GM18508 (cell line): ENCODE measurements around the gene CAPS.

Experiments used
- ATAC-seq: cut with Tn5 transposase; IDR thresholded peaks from one replicate; pipeline ENCODE4 v1.9.1; 2021; ENCODE audit warnings: moderate number of reproducible peaks; ENCODE audit not compliant: insufficient read depth, unreplicated experiment

CAPS gene

DNA sequence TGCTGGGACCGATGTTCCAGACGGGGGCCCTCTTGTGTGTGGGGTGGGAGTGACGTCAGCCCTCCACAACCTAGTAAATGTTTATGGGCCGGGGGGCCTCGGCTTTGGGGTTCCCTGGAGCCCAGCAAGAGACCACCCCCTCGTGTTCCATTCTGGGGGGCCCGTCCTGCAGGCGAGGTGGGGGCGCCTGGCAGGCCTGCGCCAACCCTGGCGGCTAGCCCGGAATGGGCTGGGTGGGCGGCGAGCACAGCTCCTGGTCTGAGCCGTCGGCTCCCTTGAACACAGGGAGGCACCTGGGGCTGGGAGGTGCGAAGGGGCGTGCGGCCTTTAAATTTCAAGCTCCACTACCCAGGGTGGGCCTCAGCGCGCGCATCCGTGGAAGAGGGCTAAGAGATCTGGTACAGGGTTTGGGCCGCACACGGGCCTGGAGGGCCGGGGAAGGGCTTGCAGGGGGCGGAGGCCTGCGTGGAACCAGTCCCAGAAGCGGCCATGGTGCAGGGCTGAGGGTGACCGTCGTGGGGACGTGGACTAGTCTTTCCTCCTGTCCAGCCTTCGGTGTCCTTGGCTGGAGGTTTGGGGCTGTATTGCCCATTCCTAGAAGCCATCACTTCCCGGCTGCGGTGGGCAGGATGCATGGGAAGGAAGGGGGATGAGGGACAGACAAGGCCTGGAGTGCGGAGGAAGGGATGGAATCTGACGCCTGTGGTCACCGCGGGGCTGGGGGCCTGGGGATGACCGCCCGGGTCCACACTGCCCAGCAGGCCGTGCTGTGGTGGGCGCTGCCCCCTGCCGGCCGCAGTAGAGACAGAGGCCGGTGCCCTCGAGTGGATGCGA is 21.9 kb upstream of the CAPS start:
- no peak for ATAC-seq

DNA sequence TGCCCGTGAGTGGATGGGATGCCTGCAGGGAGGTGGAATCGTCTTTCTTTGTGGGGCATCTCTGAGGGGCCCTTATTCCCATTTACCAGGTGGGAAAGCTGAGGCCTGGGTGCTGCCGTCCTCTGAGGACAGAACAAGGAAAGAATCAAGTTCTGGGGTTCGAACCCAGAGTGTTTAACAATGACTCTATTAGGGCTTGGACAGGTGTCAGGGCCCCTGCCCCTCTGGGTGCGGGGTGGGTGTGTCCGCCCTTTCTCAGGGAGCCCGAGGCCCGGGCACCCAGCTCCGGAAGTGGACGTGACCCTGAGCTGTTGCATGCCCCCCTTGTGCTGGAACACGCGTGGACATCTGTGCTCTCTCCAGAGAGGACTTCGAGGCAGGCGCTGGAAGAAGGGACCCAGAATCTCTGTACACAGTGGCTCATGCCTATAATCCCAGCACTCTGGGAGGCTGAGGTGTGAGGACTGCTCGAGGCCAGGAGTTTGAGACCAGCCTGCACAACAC is 21.2 kb upstream of the CAPS start:
- no peak for ATAC-seq

DNA sequence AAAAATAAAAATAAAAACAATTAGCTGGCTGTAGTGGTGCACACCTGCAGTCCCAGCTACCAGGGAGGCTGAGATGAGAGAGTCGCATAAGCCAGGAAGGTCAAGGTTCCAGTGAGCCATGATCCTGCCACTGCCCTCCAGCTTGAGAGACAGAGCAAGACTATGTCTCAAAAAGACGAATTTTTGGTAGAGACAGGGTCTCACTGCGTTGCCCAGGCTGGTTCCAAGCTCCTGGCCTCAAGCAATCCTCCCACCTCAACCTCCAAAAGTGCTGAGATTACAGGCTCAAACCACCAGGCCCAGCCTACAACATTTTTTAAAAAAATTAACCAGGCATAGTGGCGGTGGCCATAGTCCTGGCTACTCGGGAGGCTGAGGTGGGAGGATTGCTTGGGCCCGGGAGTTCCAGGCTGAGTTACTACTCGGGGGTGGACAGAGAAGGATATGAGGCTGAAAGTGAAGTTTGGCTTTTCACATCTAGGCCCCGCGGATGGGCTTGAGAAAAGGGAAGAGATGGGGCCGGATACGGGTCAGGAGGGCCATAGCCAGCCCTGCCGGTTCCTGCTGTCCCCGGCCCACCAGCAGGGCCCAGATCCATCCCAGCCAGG is 20.7 kb upstream of the CAPS start:
- no peak for ATAC-seq

DNA sequence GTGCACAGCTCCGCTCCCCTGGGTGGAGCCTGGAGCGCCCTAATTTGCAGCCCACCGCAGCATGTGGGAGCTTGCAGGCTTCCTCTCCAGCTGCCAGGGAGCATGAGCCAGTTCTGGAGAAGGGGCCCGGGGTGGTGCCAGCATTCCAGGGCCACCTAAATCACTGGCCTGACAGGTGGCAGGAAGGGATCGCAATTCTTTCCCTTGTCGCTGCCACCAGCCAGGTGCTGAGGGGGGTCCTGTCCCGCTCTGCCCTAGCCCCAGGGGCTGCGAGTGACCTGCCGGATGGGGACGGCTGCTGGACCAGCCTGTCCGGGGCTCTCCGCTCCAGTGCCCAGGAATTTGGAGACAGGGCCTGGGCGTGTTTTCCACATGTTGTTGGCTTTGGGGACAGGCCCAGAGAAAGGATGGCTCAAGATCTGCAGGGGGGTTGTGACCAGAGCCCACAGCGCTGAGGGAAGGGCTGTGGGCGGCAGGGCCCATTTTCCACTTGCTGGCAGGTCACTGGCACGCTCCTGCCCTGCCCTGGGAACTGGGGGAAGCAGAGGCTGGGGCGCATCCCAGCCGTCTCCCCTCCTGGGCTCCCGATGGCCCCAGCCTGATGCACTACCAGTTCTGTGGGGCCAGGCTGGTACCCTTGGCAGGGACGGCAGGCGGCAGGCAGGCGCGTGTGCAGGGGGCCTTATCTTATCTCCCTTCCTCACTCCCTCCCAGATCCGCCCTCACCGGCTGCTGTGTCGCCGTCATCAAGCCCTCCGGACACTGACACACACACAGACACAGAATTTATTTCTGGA is 19.9 kb upstream of the CAPS start:
- no peak for ATAC-seq

DNA sequence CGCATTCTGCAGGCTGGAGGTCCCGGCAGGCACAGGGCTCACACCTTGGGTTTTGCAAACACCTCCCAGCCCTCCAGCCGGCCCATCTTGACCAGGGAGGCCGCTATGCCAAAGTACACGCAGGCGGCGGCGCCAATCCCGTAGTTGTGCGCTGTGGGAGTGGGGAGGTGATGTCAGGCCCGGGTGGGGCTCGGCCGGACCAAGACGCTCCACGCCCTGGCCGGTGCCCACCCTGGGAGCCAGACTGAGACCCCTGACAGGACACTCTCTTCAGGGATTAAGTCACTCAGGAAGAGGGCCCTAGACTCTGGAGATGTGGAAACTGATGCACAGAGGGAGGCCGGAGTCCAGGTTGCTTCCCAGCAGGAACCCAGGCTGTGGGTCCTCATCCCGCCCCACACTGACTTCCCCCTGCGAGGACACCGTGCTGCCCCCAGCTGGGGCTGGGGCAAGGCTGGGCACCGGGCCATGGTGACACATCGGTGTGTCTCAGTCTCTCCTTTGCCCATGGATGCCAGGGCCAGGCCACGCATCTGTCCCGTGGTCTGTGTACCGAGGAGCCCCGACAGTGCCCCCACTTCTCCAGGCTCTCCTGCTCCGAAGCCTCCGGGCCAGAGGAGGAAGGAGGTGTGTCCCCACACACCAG is 19.2 kb upstream of the CAPS start:
- ATAC-seq = no peak

DNA sequence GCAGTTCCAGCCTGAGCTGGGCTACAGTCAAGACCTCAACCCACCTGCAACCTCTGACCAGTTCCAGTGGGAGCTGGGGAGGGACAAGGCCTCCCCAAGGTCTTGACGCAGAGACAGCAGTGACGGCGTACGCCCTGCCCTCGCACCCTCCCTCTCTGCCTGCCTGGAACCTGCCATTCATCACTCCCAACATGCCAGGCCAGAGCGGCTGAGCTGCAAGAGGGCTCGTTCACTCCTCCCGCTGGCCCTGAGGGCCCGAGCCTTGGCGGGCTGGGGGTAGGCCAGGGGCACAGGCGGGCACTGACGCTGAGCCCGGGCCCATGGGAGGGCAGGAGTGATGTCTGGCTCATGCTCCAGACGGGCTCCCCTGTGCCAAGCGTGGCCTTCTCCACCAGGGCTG is 18.6 kb upstream of the CAPS start:
- ATAC-seq = no peak

DNA sequence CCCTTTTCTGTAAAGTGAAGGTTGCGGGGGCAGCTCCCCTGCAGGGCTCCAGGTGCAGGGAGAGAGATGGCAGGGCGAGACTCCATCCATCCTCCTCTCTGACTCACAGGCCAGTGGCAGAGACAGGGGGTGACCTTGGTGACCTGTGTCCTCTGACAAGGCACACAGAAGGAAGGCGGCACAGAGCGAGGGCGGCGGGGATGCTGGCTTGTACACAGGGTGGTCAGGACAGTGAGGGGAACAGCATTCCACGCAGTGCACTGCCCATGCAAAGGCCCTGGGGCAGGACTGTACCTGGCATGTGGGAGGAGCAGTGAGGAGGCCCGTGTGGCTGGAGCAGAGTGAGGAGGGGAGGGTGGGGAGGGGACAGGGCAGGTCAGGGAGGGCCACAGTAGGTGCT is 18.2 kb upstream of the CAPS start:
- no peak for ATAC-seq

DNA sequence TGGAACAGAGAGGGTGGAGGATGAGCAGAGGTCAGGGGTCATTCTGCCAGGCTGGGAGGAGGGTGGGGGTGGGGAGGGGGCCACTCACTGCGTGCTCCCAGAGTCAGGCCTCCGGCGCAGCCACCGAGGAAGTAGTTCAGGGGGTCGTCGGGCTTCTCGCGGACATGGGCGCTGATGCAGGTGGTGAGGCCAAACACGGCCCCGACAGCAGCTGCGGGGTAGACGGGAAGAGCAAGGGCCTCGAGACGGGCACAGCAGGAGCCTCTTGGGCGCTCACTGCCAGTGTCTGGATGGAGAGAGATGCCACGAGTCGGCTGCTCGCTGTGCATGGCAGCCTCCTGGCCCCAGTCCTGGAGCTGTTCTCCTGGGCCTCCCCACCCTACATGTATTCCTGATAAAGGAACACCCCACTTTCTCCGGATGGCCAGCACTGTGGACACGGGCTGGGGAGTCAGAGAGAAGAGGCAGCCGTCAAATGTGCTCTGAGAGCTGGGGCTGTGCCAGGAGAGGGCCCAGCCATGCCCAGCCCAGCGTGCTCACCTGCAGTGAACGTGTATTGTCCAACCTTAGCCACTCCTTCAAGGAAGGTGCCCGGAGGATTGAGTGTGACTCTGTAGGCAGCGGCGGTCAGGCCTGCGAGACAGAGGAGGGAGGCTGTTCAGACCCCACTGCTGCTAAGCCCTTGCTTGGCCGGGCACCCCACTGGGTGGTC is 17.5 kb upstream of the CAPS start:
- ATAC-seq = no peak

DNA sequence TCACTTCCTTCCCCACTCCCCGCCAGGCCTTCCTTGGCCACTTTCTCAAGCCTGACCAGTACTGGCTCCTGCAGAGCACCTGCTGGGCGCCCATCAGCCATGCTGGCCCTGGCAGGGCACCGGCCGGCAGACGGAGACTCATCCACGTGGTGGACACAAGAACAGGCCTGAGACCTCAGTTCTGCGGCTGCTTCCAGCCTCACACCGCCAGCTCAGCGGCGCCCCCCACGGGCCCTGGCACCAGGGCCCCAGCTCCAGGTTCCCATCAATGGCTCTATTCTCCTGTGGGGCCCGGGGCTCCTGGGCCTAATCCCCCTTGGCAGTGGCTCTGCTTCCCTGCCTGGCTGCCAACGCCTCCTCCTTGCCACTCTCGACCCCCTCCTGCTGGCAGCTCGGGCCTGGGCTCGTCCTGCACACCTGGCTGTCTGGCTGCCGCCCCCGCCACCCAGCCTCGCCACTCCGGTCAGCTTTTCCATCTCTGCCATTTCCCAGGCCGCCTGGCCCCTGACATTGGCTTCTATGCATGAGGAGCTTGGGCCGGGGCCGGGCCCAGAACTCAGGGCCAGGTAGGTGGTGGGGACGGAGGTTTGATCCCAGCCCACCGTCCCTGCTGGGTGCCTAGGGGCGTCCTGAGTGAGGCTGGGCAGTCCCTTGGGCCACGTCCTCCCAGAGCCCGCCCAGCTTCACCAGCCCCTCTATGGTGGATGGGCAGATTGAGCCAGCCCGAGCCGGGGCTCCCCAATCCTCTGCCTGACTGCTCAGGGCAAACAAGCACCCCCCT is 16.7 kb upstream of the CAPS start:
- ATAC-seq = no peak

DNA sequence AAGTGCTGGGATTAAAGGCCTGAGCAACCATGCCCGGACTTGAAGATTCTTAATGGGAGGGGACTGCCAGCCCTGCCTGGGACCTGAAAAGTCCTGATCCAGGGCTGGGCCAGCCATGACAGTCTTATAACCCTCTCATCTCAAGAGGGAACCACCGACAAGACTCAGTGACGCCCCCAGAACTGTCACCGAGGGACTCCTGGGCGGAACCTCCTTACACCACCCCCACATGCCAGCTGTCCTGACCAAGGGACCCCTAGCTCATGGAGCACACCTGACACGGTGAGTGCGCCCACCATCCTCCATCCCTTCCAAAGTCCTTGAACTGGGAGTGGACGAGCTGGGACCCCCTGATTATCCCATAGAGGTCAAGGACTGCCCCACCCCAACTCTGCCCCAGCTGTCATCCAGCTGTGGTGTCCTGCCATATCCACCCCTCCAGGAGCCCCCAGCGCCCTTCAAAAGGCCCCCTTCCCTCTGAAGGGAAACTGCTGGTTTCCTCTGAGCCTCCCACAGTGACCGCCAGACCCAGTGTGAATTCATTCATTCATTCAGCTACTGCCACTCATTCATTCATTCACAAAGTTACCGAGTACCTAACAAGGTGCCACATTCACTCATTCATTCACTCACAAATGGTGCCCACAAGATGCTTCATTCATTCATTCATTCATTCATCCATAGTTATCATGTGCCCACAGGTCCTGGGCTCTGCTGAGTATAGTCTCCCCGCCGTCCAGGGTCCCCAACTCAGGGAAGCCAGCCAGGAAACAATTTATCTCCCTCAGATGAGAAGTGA is 14.1 kb upstream of the CAPS start:
- ATAC-seq = no peak

DNA sequence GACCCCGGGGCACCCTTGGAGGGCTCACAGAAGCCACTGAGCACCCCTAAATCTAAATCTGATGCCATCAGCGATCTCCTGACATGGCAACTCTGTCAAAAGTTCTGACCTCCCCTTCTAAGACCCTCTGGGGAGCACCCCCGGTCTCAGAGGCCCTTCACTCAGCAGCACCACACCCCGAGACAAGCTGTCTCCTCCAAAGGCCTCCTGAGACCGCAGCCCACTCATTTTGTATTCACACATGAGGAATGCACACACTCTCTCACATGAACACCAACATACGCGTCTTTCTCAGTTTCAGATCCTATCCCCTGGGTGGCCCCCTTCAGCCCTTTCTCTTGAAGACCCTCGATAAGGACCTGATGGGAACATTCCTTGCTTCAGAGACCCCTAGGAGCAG is 13.1 kb upstream of the CAPS start:
- no peak for ATAC-seq

DNA sequence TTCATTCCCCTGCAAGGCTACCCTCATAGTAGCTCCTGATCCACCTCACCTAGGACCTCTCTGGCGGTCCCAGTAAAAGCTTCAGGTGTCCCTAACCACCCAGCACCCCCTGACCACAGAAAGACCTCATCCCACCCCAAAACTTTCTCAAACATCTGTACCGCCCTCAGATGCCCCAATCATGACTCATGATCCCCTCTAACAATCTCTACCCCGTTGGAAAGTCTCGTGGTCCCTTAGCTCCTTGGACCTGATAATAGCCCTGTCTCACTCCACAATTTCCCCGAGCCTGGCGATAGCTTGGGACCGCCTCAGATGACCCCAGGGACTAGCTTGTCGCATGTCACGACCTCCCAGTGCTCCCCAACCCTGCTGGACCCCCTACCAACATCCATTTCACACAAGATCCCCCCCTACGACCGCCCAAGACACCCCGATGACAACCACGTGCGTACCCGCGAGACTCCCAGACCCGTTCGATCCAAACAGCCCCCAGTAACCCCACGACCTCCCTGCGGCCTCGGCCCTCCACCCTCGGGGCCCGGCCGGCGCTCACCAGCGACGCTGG is 10.9 kb upstream of the CAPS start:
- no peak for ATAC-seq

DNA sequence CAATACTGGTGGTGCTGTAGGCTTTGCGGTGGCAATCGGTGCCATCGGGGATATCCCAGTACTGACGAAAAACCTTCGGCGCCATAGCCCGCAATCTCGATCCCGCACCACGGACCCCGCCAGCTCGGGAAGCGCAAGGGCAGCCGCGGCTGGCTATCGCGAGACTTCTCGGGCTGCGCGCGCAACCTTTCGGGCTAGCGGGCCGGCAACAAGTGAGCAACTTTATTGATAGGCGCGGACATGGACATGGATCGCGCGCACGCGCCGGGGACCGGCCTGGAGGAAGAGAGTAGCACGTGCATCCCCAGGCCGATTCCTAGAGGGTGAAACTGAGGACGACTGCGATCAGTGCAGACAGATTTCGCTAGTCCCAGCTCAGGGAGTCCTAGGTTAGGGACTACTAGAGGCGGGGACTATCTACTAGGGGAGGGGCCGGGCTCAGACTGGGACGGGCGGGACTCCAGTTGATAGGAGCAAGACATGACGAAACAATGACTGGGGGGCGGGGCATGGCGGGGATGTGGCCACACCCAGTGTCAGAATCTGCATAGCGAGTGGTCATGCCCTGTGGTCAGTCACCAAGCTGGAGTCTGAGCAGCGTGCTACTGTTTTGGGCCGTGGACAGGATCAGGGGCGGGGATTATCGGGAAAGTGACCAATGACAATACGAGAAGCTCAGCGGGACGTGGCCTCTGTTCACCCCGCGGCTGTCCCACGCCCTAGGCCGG is 10.3 kb upstream of the CAPS start, which contains the start of gene NDUFA11:
Gene NDUFA11, minus strand, starts transcription at position 167 of the 728 bp plus-strand sequence. Its CDS starts 82 bp downstream, at position 85.
- peak; percentile 14 for ATAC-seq

DNA sequence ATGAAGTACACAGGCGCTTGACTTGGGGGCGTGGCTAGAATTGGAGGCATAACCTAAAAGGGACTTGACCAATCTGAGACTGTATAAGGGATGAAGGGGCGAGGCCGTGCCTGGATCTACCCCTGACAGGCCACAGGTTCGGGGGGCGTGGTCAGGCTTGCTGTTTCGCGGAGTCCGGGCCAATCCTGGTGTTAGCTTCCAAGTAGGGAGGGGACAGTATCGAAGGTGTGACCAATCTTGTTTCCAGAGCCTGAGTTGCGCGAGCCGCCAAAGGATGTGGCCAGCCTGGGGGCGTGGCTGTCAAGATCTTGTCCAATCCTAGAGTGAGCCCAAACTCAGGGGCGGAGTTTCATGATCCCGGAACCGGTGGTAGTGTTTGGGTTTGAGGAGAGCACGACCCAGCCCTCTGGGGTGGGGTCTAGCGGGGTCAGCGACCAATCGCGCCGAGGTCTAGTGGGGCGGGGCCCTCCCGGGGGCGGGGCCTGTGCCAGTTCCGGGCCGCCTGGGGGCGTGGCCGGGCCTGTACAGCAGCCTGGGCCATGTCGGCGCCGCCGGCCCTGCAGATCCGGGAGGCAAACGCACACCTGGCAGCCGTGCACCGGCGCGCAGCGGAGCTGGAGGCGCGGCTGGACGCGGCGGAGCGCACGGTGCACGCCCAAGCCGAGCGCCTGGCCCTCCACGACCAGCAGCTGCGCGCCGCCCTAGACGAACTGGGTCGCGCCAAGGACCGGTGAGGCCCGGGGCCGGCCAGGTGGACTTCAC is 9.5 kb upstream of the CAPS start, which contains the start of gene VMAC:
Gene VMAC, plus strand, starts transcription at position 521 of the 762 bp plus-strand sequence. Its CDS starts 19 bp downstream, at position 540.
- ATAC-seq = peak; percentile 81

DNA sequence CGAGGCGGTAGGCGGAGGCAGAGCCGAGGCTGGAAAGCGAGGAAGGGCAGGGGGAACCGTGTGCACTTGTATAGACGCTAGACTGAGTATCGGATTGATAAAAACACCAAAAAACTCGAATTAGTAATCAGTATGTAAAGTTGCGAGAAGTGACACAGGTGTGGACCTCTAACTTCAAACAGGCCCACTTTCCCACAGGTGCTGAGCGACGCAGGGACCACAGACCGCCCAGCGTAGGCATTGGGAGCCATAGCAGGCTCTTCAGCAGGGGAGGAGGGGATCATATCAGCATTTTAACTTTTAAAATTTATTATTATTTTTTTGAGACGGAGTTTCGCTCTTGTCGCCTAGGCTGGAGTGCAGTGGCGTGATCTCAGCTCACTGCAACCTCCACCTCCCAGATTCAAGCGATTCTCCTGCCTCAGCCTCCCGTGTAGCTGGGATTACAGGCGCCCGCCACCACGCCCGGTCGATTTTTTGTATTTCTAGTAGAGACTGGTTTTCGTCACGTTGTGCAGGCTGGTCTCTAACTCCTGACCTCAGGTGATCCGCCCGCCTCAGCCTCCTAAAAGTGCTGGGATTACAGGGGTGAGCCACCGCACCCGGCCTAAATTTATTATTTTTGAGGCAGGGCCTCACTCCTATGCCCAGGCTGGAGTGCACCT is 8.8 kb upstream of the CAPS start:
- no peak for ATAC-seq

DNA sequence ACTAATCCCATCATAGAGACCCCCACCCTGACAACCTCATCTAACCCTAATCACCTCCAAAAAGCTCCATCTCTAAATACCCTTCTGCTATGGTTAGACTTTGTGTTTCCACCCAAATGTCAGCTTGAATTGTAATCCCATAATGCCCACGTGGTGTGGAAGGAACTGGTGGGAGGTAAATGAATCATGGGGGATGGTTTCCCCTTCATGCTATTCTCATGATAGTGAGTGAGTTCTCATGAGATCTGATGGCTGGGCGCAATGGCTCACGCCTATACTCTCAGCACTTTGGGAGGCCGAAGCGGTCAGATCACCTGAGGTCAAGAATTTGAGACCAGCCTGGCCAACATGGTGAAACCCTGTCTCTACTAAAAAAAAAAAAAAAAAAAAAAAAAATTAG is 6.8 kb upstream of the CAPS start:
- ATAC-seq = no peak
